IMR-90 (cell line): ENCODE results near the gene RAD52.

Experiments
- BHLHE40 ChIP-seq: fragments of 150-350 bp; IDR thresholded peaks from 2 replicates; pipeline ENCODE4 v1.6.1; 2016; ENCODE audit warnings: mild to moderate bottlenecking, low read depth, low read length
- CEBPB ChIP-seq: IDR thresholded peaks from 2 replicates; pipeline ENCODE4 v1.6.1; 2012; ENCODE audit warnings: low read depth, low read length, improper control_type of control experiment
- CTCF ChIP-seq: conservative IDR thresholded peaks from 2 replicates; pipeline ENCODE4 v1.5.1; 2012; ENCODE audit warnings: mild to moderate bottlenecking, low read depth, low read length, improper control_type of control experiment
- MXI1 ChIP-seq: IDR thresholded peaks from 2 replicates; pipeline ENCODE4 v1.6.1; 2012; ENCODE audit warnings: low read depth, mild to moderate bottlenecking, low read length, moderate library complexity, borderline replicate concordance
- POLR2A ChIP-seq: IDR thresholded peaks from 2 replicates; pipeline ENCODE4 v1.6.1; 2012; ENCODE audit warnings: mild to moderate bottlenecking, low read depth, low read length
- RAD21 ChIP-seq: IDR thresholded peaks from 2 replicates; pipeline ENCODE4 v1.6.1; 2012; ENCODE audit warnings: low read length, improper control_type of control experiment

GRCh38 chr12:870378-870777 lies 79.1 kb downstream of the RAD52 start:
- no peak for TF ChIP-seq CTCF
- TF ChIP-seq RAD21: no peak
- no peak for TF ChIP-seq CEBPB
- no peak for TF ChIP-seq POLR2A
- TF ChIP-seq MXI1: no peak
- TF ChIP-seq BHLHE40: no peak
